PC-3 (cell line): ENCODE measurements around the gene GMPR.

Experiments
- EZH2 ChIP-seq: fragments of 300-600 bp; sonication (generic); IDR thresholded peaks from one replicate; pipeline ENCODE4 v1.6.1; 2017; ENCODE audit warnings: antibody characterized with exemption, mild to moderate bottlenecking, low read length; ENCODE audit not compliant: unreplicated experiment
- TF ChIP-seq, protein P1 (sequence below): fragments of 300-600 bp; sonication (generic); conservative IDR thresholded peaks from 2 replicates; pipeline ENCODE4 v1.5.1; 2017; ENCODE audit warnings: antibody characterized with exemption, low read depth, mild to moderate bottlenecking, low read length

DNA sequence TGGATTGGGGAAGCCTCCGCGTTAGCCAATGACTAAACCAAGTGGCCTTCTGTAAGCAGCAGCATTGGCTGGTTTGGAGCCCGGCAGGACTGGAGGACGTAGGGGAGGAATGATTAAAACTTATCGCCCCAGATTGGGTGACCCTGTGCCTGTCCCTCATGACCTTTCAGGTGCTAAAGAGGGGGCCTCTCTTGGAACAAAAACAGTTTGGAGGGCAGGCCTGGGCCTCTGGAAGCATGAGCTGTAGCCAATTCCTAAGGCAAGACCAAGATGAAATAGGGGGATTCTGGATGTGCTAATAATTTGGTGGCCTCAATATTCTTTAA, 1.4 kb downstream of the GMPR start:
- TF ChIP-seq, protein P1, sequence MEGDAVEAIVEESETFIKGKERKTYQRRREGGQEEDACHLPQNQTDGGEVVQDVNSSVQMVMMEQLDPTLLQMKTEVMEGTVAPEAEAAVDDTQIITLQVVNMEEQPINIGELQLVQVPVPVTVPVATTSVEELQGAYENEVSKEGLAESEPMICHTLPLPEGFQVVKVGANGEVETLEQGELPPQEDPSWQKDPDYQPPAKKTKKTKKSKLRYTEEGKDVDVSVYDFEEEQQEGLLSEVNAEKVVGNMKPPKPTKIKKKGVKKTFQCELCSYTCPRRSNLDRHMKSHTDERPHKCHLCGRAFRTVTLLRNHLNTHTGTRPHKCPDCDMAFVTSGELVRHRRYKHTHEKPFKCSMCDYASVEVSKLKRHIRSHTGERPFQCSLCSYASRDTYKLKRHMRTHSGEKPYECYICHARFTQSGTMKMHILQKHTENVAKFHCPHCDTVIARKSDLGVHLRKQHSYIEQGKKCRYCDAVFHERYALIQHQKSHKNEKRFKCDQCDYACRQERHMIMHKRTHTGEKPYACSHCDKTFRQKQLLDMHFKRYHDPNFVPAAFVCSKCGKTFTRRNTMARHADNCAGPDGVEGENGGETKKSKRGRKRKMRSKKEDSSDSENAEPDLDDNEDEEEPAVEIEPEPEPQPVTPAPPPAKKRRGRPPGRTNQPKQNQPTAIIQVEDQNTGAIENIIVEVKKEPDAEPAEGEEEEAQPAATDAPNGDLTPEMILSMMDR, result no peak
- TF ChIP-seq EZH2, result no peak
